C4-2B (cell line): ENCODE results near the gene HIRIP3.

Experiments
- CTCF ChIP-seq: fragments of 450-650 bp; conservative IDR thresholded peaks from 2 replicates; pipeline ENCODE4 v1.5.1; 2017; ENCODE audit warnings: mild to moderate bottlenecking
- ZFX ChIP-seq: fragments of 450-650 bp; IDR thresholded peaks from 2 replicates; pipeline ENCODE4 v1.6.1; 2017

- no peak for TF ChIP-seq CTCF
- no peak for TF ChIP-seq ZFX
Observed at GRCh38 chr16:29961127-29961478, 34.3 kb downstream of the HIRIP3 start.
